ENCODE data around the gene AMBRA1.

The AMBRA1 gene

DNA sequence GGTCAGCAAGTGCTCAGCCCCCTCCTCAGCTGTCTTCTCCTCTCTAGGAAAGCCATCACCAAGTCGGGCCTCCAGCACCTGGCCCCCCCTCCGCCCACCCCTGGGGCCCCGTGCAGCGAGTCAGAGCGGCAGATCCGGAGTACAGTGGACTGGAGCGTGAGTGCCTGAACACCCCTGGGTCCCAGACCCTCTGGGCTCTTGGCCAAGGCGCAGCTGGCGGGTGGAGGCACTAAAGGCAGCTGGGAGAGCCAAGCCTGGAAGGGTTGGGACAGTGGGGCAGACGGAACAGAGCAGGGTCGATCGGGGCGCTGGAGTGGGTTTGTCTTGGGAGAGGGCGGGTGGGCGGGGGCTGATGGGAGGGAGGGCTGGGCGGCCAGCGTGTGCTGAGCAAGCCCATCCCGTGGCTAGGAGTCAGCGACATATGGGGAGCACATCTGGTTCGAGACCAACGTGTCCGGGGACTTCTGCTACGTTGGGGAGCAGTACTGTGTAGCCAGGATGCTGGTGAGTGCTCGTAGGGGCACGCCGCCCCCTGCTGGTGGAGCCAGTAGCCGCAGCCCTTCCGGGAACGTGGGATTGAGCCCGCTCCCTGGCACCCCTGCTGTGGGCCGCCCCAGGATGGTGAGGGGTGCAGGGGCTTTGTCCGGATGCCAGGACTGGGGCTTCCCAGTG is 226.4 kb downstream of the AMBRA1 start:
- DNase-seq (ENCODE audit: low read depth in 2 of 2) = peak in 1 of 2 donors; percentile 67

GRCh38 chr11:46366661-46367161 is 227.1 kb downstream of the AMBRA1 start:
- no peak for DNase-seq (ENCODE audit: low read depth in 2 of 2)

DNA sequence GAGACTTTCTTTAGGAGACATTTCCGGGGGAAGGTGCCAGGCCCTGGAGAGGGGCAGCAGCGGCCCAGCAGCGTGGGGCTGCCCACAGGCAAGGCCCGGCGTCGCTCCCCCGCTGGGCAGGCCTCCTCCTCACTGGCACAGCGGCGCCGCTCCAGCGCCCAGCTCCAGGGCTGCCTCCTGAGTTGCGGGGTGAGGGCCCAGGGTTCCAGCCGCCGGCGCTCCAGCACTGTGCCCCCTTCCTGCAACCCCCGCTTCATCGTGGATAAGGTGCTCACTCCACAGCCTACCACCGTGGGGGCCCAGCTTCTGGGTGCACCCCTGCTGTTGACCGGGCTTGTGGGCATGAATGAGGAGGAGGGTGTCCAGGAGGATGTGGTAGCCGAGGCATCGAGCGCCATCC is 227.6 kb downstream of the AMBRA1 start:
- DNase-seq (ENCODE audit: low read depth in 2 of 2) = no peak

GRCh38 chr11:46364791-46365190 is 229.0 kb downstream of the AMBRA1 start:
- no peak for DNase-seq (ENCODE audit: low read depth in 2 of 2)

- no peak for DNase-seq (ENCODE audit: low read depth in 2 of 2)
Measured at GRCh38 chr11:46364056-46364455, 229.8 kb downstream of the AMBRA1 start.

DNA sequence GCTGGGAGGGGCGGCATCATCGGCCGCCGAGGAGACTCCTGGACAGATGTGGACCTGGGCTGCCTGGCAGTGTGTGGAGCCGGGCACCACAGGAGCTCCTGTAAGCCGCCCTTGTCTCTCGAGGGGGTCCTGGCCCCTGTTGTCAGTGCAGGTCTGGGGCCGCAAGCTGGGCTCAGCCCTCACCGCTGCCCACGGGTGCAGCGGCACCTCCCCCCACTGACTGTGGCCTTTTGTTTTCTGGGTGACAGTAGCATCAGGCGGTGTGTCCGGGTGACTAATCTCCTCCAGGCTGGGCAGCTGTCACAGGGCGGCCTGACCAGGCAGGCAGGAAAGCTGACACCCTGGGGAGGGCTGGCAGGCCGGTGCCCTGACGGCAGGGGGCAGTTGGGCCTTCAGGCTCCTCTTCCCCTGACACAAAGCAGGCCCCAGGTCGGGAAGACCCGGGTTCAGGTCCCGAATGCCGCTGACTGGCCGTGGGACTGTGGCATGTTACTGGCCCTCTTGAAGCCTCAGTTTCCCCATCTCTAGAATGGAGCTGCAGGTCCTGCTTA is 230.3 kb downstream of the AMBRA1 start:
- no peak for DNase-seq (ENCODE audit: low read depth in 2 of 2)

- no peak for DNase-seq (ENCODE audit: low read depth in 2 of 2)
Measured at GRCh38 chr11:46363031-46363407, 230.8 kb downstream of the AMBRA1 start.

GRCh38 chr11:46362156-46363030 is 231.4 kb downstream of the AMBRA1 start:
- no peak for DNase-seq (ENCODE audit: low read depth in 2 of 2)

- DNase-seq (ENCODE audit: low read depth in 2 of 2) = peak; percentile 44 to 64
Measured at GRCh38 chr11:46361283-46362155, 232.3 kb downstream of the AMBRA1 start.

- no peak for DNase-seq (ENCODE audit: low read depth in 2 of 2)
Measured at GRCh38 chr11:46360878-46361277, 232.9 kb downstream of the AMBRA1 start.

DNA sequence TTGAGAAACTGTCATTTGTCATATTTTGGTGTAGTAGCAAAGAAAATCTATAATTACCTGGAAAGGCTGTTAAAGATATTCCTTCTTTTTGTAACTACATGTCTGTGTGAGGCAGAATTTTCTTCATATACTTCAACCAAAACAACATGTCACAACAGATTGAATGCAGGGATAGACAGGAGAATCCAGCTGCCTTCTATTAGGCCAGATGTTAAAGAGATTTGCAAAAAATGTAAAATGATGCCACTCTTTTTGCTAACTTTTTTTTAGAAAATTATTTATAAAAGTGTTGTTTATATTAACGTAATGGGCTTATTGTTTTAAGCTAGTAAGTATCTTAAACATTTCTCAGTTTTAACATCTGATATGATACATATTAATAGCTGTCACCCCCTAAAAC is 233.9 kb downstream of the AMBRA1 start:
- DNase-seq (ENCODE audit: low read depth in 2 of 2) = no peak

- no peak for DNase-seq (ENCODE audit: low read depth in 2 of 2)
Measured at GRCh38 chr11:46357483-46357936, 236.3 kb downstream of the AMBRA1 start.

GRCh38 chr11:46356924-46357482 is 236.8 kb downstream of the AMBRA1 start:
- DNase-seq (ENCODE audit: low read depth in 2 of 2) = no peak

DNA sequence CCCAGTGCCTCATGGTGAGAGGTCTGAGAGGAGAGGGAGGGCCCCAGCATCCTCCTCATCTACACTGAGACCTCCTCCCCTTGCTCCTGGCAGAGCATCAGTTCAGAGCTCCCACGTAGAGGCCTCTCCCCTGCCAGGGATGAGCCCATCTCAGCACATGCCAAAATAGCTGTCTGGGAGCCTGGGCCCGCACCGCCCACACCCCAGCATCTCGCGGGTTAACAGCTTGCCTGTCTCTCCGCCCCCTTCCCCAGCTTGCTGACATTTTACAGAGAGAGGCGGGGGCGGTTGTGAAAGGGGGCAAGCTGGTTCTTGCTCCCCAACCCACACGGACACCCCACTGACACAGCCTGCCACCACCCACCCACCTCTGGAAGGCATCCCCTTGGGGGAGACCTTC is 240.1 kb downstream of the AMBRA1 start:
- peak in 1 of 2 donors; percentile 70 for DNase-seq (ENCODE audit: low read depth in 2 of 2)

GRCh38 chr11:46352063-46352841 is 241.6 kb downstream of the AMBRA1 start:
- peak; percentile 65 to 68 for DNase-seq (ENCODE audit: low read depth in 2 of 2)

- DNase-seq (ENCODE audit: low read depth in 2 of 2) = no peak
Measured at GRCh38 chr11:46351606-46352005, 242.2 kb downstream of the AMBRA1 start.

- no peak for DNase-seq (ENCODE audit: low read depth in 2 of 2)
Measured at GRCh38 chr11:46351148-46351547, 242.7 kb downstream of the AMBRA1 start.

DNA sequence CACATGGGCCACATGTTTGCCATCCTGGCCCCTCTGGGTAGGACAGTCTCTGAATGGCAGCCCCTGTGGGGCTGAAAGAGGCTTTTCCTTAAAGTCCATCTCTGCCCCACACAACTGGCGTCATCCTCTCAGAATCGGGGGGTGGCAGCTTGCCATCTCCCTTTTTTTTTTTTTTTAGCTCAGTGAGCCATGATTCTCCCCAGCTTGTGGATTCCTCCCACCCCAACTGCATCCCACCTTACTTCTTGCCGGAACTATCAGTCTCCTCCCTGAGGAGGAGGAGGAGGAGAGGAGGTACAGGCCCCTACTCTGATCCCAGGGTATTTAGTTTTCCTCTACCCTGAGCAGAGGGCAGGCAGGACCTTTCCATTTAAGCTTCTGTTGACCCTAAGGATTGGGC is 243.1 kb downstream of the AMBRA1 start:
- no peak for DNase-seq (ENCODE audit: low read depth in 2 of 2)

- no peak for DNase-seq (ENCODE audit: low read depth in 2 of 2)
Measured at GRCh38 chr11:46348566-46349401, 245.0 kb downstream of the AMBRA1 start.
